GM19351 (cell line): ENCODE results near the gene BPHL.
"Not testable (repeated sequence)": the region's sequence is repeated elsewhere in the genome, so short reads cannot be mapped to it uniquely, and the experiment has no call there.

Experiments
- ATAC-seq: cut with Tn5 transposase; IDR thresholded peaks from one replicate; pipeline ENCODE4 v1.9.1; 2021; ENCODE audit warnings: mild to moderate bottlenecking, moderate library complexity; ENCODE audit not compliant: unreplicated experiment

The BPHL gene

GRCh38 chr6:3120765-3121089 lies 2.2 kb downstream of the BPHL start:
- ATAC-seq, result no peak

- no peak for ATAC-seq
These were observed 4.3 kb downstream of the BPHL start for GRCh38 chr6:3122823-3123182.

- no peak for ATAC-seq
These were observed 6.2 kb downstream of the BPHL start for GRCh38 chr6:3124667-3125066.

DNA sequence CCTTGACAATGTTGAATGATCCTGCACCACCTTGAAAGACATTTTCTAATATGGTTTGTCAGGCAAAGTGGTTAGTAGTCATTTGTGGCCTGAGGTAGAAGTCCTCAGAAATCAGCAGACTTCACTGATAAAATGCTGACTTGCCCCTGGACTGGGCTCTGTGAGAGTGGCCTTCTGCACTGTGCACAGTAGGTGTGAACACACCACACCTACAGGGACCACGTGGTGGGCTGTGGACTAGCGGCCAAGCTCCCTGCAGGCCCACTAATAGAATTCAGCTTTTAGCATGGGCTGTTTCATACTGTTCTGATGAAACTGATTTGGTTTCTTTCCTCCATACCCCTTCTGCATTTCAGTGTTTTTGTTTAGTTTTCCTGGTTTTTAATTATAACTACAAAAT lies 7.3 kb downstream of the BPHL start:
- no peak for ATAC-seq

DNA sequence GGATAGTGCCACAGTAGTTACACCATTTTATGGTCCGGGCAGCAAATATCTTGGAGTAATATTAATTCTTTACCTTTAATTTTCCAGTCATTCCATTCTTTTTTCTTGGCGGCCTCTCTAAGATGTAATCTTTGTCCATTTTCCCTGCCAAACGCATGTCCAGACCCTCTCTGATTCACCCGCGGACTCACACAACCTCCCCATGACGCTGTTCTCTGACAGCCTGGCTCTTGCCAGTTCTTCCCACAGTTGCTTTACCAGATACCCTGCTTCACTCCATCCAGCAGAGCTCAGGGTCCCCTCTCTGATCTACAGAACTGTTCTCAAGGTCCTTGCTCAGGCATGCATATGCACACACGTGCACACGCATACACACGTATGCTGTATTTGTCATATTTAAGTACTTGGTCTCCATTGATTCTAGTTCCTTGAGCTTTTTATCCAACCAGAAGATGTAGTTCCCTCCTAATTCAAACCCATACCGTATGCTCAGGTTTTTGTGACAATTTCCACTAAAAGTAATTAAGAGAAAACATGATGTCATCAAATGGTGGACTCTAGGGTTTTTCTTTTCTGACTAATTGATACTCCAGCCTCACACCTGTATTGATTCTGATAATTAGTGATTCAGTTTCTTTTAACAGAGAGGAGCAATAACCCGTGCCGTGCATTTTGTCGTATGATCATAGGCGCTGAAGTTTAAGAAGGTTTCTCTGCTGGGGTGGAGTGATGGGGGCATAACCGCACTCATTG lies 10.0 kb downstream of the BPHL start:
- ATAC-seq, result no peak

- ATAC-seq, result no peak
These were observed 13.2 kb downstream of the BPHL start for GRCh38 chr6:3131695-3132094.

- ATAC-seq, result no peak
These were observed 15.0 kb downstream of the BPHL start for GRCh38 chr6:3133515-3133914.

GRCh38 chr6:3135668-3136291 lies 17.3 kb downstream of the BPHL start:
- no peak for ATAC-seq

- no peak for ATAC-seq
These were observed 17.9 kb downstream of the BPHL start for GRCh38 chr6:3136292-3137011.

DNA sequence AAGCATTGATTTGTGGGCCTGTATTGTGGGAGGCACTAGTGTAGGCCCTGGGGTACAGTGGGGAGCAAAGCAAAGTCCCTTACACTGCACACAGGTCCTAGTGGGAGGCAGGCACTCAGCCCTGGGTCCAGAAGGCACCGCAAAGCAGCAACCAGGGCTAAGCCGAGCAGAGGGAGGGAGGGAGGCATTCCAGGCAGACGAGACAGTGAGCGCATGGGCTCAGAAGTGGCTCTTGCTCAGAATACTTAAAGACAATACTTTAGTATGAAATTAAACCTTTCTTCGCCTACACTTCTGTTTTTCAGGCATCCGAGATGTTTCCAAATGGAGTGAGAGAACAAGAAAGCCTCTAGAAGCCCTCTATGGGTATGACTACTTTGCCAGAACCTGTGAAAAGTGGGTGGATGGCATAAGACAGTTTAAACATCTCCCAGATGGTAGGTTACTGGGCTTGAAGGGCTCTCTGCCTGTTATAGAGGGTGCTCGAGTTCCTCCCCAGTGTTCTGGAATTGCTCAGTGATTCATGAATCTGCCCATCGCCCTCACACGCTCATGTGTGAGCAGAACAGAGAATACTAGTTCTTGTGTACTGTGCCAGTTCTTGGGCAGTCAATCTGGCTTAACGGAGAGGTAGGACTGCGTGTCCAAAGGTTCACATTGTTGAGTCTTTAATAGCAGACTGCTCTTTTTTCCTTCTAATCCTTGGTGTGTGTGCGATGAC lies 18.7 kb downstream of the BPHL start:
- ATAC-seq, result no peak

DNA sequence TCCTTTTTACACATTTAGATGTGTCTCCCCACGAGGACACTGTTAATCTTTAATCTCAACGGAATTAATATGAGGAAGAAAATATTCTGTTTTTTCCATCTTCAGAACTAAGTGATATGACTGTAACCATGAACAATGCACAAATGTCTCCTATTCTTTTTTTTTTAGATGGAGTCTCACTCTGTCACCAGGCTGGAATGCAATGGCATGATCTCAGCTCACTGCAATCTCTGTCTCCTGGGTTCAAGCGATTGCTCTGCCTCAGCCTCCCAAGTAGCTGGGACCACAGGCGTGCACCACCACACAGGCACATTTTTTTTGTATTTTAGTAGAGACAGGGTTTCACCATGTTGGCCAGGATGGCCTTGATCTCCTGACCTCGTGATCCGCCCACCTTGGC lies 19.4 kb downstream of the BPHL start:
- ATAC-seq, result not testable (repeated sequence)

DNA sequence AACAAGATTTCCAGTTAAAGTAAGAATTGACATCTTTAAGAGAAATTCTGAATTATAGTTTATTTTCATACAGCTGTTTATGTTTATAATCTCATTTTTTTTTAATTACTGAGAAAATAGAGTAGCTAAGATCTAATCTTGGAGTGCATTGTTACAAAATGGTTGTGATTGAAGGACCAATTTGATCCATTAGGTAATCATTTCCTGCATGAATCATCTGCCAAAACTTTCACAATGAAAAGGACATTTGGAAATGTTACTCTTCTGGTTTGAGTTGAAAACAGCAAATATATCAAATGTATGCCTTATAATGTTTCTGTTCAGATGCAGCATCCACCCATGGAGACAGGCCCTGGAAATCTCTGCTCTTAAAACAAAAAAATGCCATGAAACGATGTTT lies 19.8 kb downstream of the BPHL start:
- no peak for ATAC-seq

GRCh38 chr6:3139090-3139903 lies 20.8 kb downstream of the BPHL start:
- no peak for ATAC-seq

DNA sequence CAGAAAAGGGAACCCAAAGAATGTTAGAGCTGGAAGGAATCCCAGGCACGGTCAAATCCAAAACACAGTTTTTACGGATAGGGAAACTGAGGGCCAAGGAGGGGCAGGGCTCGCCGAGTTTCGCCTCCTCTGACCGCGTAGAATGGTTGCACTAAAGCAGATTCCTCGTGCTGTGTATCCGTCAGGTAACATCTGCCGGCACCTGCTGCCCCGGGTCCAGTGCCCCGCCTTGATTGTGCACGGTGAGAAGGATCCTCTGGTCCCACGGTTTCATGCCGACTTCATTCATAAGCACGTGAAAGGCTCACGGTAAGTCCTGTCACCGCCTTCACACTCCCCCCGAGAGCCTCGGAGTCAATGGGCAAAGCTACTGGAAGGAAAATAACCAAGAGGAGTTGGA lies 21.7 kb downstream of the BPHL start:
- no peak for ATAC-seq

DNA sequence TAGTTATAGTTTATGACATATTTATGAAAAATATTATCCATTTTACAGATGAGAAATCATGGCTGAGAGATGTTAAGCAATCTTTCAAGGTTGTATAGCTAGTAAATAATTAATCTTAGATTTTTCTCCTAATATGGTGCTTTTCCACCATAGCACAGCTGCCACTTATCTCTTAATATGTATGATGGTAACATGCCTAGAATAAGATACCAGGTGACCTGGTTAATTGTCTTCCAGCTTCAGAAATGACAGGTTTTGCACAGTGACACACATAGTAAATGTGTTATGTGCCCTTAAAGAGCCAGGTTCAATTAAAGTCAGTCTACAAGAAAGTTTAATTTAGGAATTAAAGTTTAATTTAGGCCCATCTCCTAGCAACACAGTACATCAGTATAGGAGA lies 24.0 kb downstream of the BPHL start:
- no peak for ATAC-seq

DNA sequence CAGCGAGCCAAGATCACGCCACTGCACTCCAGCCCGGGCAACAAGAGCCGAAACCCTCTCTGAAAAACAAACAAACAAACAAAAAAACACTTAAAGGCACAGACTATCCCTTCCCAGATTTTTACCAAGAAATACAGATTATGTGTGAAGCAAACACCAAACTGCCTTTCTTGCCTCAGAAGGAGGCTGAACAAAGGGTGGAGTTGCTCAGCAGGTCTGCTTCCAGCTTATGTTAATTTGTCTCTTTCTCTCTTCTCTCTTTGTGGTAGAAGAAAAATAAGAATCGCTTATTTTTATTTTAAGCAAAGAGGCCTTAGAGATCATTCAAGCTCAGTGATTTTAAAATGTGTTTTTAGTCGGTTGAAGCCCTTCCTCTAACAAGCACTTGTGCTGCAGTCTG lies 24.6 kb downstream of the BPHL start:
- no peak for ATAC-seq

DNA sequence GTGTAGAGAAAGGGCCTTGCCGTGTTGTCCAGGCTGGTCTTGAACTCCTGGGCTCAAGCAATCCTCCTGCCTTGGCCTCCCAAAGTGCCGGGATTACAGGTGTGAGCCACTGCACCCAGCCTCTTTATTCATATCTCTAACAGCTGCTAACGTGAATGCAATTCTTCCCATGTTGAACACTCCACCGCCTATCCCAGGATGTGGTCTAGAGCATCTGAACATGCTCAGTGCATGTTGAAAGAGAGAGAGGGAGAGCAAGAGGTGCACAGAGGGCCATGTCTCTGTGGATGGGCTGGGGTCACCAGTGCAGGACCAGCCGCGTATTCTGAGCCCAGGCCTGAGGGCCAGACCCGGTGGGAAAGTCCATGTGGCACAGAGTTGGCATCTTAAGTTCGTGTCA lies 26.1 kb downstream of the BPHL start:
- ATAC-seq, result no peak

- ATAC-seq, result no peak
These were observed 29.6 kb downstream of the BPHL start for GRCh38 chr6:3147914-3148757.

- no peak for ATAC-seq
These were observed 33.2 kb downstream of the BPHL start for GRCh38 chr6:3151691-3152090.

DNA sequence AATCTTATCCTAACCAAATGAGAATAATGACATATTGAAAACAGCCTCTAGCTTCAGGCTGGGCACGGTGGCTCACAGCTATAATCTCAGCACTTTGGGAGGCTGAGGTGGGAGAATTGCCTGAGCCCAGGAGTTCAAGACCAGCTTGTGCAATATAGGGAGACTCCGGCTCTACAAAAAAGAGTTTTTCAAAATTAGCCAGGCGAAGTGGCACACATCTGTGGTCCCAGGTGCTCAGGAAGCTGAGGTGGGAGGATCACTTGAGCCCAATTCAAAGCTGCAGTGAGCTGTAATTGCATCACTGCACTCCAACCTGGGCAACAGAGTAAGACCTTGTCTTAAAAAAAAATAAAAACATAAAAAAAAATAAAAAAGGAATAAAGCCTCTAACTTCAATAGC lies 34.2 kb downstream of the BPHL start:
- no peak for ATAC-seq
